ENCODE results near the gene RPGRIP1L. TPM values are rescaled to one million over a fixed set of nuclear protein-coding genes. Genes with fewer than 3 reads are reported as not detected.

The RPGRIP1L gene
- total and polyA plus RNA-seq, 9 of the 15 experiments (the other 6 are each of a cell fraction or from before 2014, with no cell fraction given): 3.2 to 7.7 (median 5.8) TPM

DNA sequence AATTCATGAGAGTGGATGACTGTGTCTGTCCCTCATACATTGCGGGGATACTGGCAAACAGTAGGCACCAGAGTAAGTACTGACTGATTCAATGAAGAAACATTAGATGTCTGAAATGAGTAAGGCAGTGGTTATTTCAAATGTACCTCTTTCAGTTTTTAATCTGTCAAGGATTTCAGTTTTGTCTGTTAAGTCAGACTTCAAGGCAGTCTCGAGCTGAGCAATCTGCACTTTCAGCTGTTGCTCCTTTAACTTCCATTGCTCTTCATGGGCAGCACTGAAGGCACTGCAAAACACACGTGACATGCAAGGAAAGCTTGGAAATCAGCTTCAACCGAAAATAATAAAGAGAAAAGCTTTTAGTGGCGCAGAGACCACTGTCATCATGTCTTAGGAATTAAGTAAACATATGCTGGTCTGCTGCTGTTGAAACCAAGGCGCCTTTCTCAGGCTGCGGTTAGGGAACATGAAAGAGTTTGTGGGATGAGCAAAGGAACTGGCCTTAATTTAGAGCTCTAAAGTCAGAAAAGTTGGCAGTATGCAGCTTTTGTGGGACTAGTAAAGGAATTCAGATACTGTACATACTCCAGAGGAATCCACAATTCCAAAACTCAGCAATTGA lies 38.8 kb downstream of the RPGRIP1L start (continued):
- TF ChIP-seq, protein P1, sequence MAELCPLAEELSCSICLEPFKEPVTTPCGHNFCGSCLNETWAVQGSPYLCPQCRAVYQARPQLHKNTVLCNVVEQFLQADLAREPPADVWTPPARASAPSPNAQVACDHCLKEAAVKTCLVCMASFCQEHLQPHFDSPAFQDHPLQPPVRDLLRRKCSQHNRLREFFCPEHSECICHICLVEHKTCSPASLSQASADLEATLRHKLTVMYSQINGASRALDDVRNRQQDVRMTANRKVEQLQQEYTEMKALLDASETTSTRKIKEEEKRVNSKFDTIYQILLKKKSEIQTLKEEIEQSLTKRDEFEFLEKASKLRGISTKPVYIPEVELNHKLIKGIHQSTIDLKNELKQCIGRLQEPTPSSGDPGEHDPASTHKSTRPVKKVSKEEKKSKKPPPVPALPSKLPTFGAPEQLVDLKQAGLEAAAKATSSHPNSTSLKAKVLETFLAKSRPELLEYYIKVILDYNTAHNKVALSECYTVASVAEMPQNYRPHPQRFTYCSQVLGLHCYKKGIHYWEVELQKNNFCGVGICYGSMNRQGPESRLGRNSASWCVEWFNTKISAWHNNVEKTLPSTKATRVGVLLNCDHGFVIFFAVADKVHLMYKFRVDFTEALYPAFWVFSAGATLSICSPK (IDR thresholded peaks at IDR 0.05; ENCODE audit: borderline replicate concordance): no peak
- TF ChIP-seq, protein P2, sequence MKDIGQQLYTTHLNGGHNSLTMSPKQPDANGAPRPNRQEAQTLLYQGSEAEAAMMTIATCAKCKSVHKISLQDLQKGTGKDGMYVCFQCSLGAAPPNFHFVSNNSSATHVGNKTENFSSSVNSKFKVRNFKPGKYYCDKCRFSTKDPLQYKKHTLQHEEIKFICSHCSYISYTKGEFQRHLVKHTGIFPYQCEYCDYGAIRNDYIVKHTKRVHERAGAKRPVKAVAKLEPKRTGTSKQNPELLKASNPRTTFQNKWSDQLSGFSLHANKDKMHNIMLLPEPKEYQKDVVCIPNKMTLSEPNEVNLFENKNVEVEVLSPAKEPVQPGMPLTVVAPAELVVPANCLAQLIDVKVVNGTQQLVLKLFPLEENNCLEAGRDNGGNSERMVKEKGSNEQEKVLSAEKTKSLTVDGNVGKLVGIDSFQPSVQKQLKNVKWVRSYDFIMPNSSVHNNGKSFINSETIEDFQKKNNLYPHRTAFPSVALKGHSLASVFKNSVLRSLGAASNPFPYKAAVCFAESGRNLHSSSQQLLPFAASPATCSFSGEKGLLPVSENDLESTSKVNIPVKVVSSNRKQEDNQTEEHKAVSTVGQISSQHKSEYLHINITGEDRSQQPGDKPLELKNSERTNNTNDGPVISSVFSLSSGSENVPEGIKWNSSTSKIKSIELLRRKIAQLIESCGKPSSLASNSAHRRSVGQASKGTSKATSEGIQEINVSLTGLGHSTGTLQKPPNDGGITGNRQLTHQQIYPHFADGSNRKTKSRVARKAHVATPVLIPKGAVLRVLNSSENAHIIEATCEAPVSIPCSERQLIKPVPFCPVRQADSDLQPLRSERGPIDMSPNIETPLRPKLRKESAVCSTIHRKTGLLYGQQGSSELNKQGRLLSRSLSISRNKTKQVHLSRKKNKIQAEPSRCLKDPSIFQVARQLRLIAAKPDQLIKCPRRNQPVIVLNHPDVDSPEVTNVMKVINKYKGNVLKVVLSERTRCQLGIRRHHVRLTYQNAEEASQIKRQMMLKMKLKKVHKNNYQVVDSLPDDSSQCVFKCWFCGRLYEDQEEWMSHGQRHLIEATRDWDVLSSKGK (CRISPR knock-in tag; IDR thresholded peaks at IDR 0.05): no peak
- no peak for TF ChIP-seq ZC3H11A (IDR thresholded peaks at IDR 0.05; ENCODE audit: low read depth, low read length)
- TF ChIP-seq, protein P3, sequence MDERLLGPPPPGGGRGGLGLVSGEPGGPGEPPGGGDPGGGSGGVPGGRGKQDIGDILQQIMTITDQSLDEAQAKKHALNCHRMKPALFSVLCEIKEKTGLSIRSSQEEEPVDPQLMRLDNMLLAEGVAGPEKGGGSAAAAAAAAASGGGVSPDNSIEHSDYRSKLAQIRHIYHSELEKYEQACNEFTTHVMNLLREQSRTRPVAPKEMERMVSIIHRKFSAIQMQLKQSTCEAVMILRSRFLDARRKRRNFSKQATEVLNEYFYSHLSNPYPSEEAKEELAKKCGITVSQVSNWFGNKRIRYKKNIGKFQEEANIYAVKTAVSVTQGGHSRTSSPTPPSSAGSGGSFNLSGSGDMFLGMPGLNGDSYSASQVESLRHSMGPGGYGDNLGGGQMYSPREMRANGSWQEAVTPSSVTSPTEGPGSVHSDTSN (CRISPR knock-in tag; IDR thresholded peaks at IDR 0.05; ENCODE audit: low read depth): no peak
- TF ChIP-seq, protein P3 (tag; conservative IDR thresholded peaks at IDR 0.05; ENCODE audit: low read depth): no peak
